Chondrocyte (in vitro differentiated cells): Measurements from ENCODE around the gene KIF1A. TPM values are rescaled to one million over a fixed set of nuclear protein-coding genes. Genes with fewer than 3 reads are reported as not detected.

ENCODE experiments used
- DNase-seq: peaks from one replicate; pipeline ENCODE4 v3.0.0; 2021; ENCODE audit warnings: mixed read lengths, low spot score
- H3K27ac Mint-ChIP-seq: one replicate; pipeline ENCODE4 v1.8.0; 2021; ENCODE audit warnings: mild to moderate bottlenecking, moderate library complexity, mixed read lengths; ENCODE audit not compliant: unreplicated experiment
- H3K27me3 Mint-ChIP-seq: 2 replicates; pipeline ENCODE4 v1.8.0; 2021; ENCODE audit warnings: low read depth, mixed read lengths
- H3K36me3 Mint-ChIP-seq: 2 replicates; pipeline ENCODE4 v1.8.0; 2021; ENCODE audit warnings: low read depth, mixed read lengths
- H3K4me1 Mint-ChIP-seq: 2 replicates; pipeline ENCODE4 v1.8.0; 2021; ENCODE audit warnings: low read depth, mild to moderate bottlenecking, mixed read lengths
- H3K4me3 Mint-ChIP-seq: one replicate; pipeline ENCODE4 v1.8.0; 2021; ENCODE audit warnings: mild to moderate bottlenecking, moderate library complexity, mixed read lengths; ENCODE audit not compliant: unreplicated experiment
- H3K9me3 Mint-ChIP-seq: 2 replicates; pipeline ENCODE4 v1.8.0; 2021; ENCODE audit warnings: low read depth, mixed read lengths
- total RNA-seq: library from RNA; stranded (reverse); gene quantifications from 3 replicates; pipeline ENCODE4 v1.2.1, GENCODE V29; 2021
- TF ChIP-seq, protein P1 (sequence below): fragments of 200-600 bp; sonication (generic); IDR thresholded peaks from 2 replicates; pipeline ENCODE4 v1.5.0; 2021; ENCODE audit warnings: antibody characterized with exemption, mild to moderate bottlenecking, moderate library complexity

KIF1A gene
- total RNA-seq, 1 donor from 2014 or later: 60.0 TPM

DNA sequence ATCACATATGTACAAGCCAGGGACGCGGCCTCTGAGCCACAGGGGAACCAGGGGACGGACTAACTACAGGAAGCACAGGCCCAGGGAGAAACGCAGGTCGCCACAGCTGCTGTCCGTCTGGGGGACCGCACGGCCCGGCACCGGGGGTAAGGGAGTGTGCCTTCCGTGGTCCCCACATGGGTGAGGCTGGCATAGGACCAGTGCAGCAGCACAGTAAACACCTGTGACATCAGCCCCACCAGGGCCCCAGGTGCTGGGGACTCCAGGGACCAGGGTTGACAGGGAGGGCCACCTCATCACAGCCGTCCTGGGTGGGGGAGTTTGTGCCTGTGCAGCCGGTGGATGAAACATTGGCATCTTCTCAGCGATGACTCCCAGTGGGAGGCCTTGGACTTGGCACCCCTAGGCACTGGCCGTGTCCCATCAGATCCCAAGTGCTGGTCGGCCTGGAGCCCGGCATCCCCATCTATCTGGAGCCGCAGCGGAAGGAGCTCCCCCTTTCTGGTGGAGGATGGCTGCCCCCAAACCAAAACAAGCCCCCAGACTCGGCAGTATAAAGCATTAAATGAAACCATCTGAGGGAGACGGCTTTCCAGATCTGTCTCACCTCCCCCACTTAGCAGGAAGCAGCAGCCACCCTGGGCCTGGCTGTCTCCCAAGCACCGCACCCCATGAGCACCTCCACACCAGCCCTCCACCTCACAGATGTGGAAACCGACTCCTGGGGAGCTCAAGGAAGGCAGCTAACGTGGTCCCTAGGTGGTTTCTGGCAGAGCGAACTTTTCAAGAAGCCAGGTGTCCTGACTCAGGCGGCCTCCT lies 105.9 kb downstream of the KIF1A start:
- TF ChIP-seq, protein P1, sequence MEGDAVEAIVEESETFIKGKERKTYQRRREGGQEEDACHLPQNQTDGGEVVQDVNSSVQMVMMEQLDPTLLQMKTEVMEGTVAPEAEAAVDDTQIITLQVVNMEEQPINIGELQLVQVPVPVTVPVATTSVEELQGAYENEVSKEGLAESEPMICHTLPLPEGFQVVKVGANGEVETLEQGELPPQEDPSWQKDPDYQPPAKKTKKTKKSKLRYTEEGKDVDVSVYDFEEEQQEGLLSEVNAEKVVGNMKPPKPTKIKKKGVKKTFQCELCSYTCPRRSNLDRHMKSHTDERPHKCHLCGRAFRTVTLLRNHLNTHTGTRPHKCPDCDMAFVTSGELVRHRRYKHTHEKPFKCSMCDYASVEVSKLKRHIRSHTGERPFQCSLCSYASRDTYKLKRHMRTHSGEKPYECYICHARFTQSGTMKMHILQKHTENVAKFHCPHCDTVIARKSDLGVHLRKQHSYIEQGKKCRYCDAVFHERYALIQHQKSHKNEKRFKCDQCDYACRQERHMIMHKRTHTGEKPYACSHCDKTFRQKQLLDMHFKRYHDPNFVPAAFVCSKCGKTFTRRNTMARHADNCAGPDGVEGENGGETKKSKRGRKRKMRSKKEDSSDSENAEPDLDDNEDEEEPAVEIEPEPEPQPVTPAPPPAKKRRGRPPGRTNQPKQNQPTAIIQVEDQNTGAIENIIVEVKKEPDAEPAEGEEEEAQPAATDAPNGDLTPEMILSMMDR: no peak
- Mint-ChIP-seq H3K4me3 (no peak overlapping the region), H3K36me3 (peaks cover 3% of the 10 kb centered on the region), H3K27ac (no peak overlapping the region), H3K9me3 (no peaks in the 10 kb centered on the region), H3K4me1 (no peaks in the 10 kb centered on the region), H3K27me3 (peaks cover 13% of the 10 kb centered on the region)
- no peak for DNase-seq

GRCh38 chr2:240713071-240713927 lies 106.7 kb downstream of the KIF1A start:
- TF ChIP-seq, protein P1: no peak
- H3K27me3 Mint-ChIP-seq: peaks cover 19% of the 10 kb centered on the region
- DNase-seq: no peak
- H3K4me3 Mint-ChIP-seq: no peak overlapping the region
- H3K4me1 Mint-ChIP-seq: no peaks in the 10 kb centered on the region
- no peak overlapping the region for H3K27ac Mint-ChIP-seq
- H3K36me3 Mint-ChIP-seq: peaks cover 3% of the 10 kb centered on the region
- H3K9me3 Mint-ChIP-seq: no peaks in the 10 kb centered on the region

DNA sequence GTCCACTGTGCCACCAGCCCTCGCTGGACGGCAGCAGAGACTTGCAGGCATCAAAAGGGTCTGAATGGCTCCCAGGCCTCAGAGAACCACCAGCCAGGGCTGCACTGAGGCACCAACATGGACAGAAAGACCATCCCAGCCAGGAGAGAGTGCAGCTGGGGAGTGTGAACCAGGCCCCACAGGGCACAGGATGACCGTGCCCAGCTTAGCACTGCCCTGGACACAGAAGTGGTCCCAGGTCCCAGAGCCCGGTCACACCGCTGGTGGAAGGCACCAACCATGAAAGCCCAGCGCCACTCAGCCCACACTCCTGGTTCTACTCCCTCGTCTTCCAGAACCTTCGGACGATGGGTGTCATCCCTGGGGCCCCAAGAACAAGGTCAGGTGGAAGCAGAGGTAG lies 107.9 kb downstream of the KIF1A start:
- no peak for DNase-seq
- TF ChIP-seq, protein P1: no peak
- no peak overlapping the region for H3K27ac Mint-ChIP-seq
- no peak overlapping the region for H3K4me3 Mint-ChIP-seq
- H3K4me1 Mint-ChIP-seq: no peaks in the 10 kb centered on the region
- H3K36me3 Mint-ChIP-seq: peaks cover 3% of the 10 kb centered on the region
- H3K9me3 Mint-ChIP-seq: no peaks in the 10 kb centered on the region
- peaks cover 30% of the 10 kb centered on the region for H3K27me3 Mint-ChIP-seq

DNA sequence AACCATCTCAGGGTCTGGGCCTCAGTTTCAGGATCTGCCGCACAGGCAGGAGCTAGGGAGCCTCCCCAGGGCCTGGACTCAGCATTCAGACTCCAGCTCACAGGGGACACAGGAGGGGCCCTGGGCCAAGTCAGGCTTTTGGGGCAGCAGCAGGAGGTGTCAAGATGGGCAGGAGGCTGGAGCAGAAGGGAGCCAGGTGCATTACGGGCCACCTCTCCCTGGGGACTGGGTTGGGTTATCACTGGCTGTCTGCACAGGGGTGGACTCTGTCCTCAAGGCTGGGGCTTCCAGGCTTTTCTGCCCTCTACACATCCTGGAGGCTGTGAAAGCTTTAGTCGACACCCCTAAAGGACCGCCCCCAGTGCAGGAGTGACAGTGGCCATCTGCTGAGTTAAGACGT lies 108.3 kb downstream of the KIF1A start:
- peaks cover 33% of the 10 kb centered on the region for H3K27me3 Mint-ChIP-seq
- H3K9me3 Mint-ChIP-seq: no peaks in the 10 kb centered on the region

DNA sequence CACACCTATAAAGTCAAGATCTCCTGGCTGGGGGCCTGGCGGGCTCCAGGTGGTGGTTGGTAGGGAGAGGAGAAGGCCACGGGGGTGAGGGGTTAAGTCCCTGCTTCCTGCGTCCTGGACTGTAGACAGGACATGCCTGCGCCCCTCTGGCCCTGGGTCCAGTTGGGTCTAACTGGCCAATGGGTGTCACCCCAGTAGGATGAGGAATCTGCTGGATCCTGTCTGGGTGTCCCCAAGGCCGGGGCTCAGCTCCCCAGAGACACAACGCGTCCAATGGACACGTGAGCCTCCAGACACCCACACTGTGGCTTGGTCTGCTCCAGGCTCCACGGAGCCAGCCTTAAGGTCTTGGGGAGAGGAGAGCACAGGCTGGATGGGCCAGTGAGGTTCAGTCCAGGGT lies 108.7 kb downstream of the KIF1A start:
- Mint-ChIP-seq H3K9me3 (no peaks in the 10 kb centered on the region), H3K27me3 (peaks cover 33% of the 10 kb centered on the region), H3K4me3 (no peak overlapping the region), H3K36me3 (peaks cover 3% of the 10 kb centered on the region), H3K4me1 (no peaks in the 10 kb centered on the region), H3K27ac (no peak overlapping the region)
- DNase-seq: peak; percentile 82
- TF ChIP-seq, protein P1: no peak

More for the DNA sequence above, 108.3 kb downstream of the KIF1A start:
- TF ChIP-seq, protein P1: no peak
- Mint-ChIP-seq H3K4me3 (no peak overlapping the region), H3K4me1 (no peaks in the 10 kb centered on the region), H3K36me3 (peaks cover 3% of the 10 kb centered on the region), H3K27ac (no peak overlapping the region)
- no peak for DNase-seq
